ENCODE data around the gene SLC39A11. TPM values are rescaled to one million over a fixed set of nuclear protein-coding genes. Genes with fewer than 3 reads are reported as not detected.
"Not testable (repeated sequence)": the region's sequence is repeated elsewhere in the genome, so short reads cannot be mapped to it uniquely, and the experiment has no call there.

Gene SLC39A11
- total and polyA plus RNA-seq, 4 donors, result 9.3 to 49.3 (median 24.7) TPM

DNA sequence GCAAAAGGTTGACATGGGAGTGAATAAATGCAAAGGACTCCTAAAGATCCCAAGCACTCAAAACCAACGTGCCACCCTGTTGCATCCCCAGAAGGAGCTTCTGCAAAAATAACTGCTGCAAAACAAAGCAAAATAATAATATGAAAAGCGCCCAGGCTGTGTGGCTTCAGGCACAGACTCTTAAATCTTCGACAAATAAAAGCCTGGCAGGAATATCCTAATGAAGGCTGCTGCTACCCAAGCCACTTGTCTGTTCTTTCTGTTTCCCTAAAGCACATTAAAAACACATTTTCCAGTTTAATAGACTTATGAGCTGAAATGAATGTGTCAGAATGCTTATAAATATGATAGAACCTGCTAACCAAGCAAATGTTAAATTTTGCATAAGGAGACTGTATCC is 154.0 kb downstream of the SLC39A11 start:
- WGBS, 2 donors, result 84 to 86% methylated on average over 3 of the region's 3 CpGs
- Histone ChIP-seq H3K9me3 (ENCODE audit: control insufficient read depth in 4 of 4, insufficient read depth in 3 of 4, low read length in 3 of 4) (no peaks in the 10 kb centered on the region), H3K4me3 (no peak overlapping the region), H3K9ac (ENCODE audit: insufficient read depth in 1 of 2, low read length in 2 of 2) (no peak overlapping the region), H3K27ac (ENCODE audit: low read depth in 1 of 2, low read length in 1 of 2) (no peak overlapping the region), H3K4me1 (ENCODE audit: control insufficient read depth in 5 of 5, insufficient read depth in 5 of 5, low read length in 5 of 5) (no peaks in the 10 kb centered on the region), H3K27me3 (ENCODE audit: control insufficient read depth in 3 of 3, insufficient read depth in 3 of 3, low read length in 2 of 3) (no peaks in the 10 kb centered on the region), H3K36me3 (ENCODE audit: control insufficient read depth in 4 of 4, insufficient read depth in 4 of 4, low read length in 4 of 4) (no peaks in the 10 kb centered on the region)
- DNase-seq (no peak), ATAC-seq (ENCODE audit: insufficient read depth, low FRiP score) (no peak)
- TF ChIP-seq, protein P1, sequence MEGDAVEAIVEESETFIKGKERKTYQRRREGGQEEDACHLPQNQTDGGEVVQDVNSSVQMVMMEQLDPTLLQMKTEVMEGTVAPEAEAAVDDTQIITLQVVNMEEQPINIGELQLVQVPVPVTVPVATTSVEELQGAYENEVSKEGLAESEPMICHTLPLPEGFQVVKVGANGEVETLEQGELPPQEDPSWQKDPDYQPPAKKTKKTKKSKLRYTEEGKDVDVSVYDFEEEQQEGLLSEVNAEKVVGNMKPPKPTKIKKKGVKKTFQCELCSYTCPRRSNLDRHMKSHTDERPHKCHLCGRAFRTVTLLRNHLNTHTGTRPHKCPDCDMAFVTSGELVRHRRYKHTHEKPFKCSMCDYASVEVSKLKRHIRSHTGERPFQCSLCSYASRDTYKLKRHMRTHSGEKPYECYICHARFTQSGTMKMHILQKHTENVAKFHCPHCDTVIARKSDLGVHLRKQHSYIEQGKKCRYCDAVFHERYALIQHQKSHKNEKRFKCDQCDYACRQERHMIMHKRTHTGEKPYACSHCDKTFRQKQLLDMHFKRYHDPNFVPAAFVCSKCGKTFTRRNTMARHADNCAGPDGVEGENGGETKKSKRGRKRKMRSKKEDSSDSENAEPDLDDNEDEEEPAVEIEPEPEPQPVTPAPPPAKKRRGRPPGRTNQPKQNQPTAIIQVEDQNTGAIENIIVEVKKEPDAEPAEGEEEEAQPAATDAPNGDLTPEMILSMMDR (IDR thresholded peaks at IDR 0.05; ENCODE audit: control extremely low read depth, extremely low read depth), result no peak

DNA sequence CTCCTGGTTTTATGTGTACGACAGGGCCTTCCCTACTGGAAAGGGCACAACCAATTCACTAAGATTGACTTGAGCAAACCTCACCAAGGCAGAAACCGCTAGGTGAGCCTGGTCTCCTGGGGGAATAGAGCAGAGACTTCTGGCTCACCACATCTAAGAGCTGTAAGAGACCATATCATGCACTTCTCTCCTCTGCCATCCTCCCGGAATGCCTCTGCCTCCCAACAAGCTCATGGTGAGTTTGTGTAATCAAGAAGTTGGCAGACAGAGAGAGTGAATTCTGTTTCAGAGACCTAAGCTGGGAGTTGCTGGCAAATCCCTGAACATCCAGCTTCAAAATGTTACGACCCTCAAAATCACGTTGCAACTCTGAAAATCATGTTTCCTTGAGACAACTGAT is 154.8 kb downstream of the SLC39A11 start:
- Histone ChIP-seq H3K27me3 (ENCODE audit: control insufficient read depth in 3 of 3, insufficient read depth in 3 of 3, low read length in 2 of 3) (no peaks in the 10 kb centered on the region), H3K4me1 (ENCODE audit: control insufficient read depth in 5 of 5, insufficient read depth in 5 of 5, low read length in 5 of 5) (no peaks in the 10 kb centered on the region), H3K36me3 (ENCODE audit: control insufficient read depth in 4 of 4, insufficient read depth in 4 of 4, low read length in 4 of 4) (no peaks in the 10 kb centered on the region), H3K4me3 (no peak overlapping the region), H3K9me3 (ENCODE audit: control insufficient read depth in 4 of 4, insufficient read depth in 3 of 4, low read length in 3 of 4) (no peaks in the 10 kb centered on the region), H3K27ac (ENCODE audit: low read depth in 1 of 2, low read length in 1 of 2) (no peak overlapping the region), H3K9ac (ENCODE audit: insufficient read depth in 1 of 2, low read length in 2 of 2) (no peak overlapping the region)
- WGBS, 2 donors, result 82 to 83% methylated on average over 5 of the region's 5 CpGs
- ATAC-seq (ENCODE audit: insufficient read depth, low FRiP score), result no peak
- DNase-seq, result peak in 1 of 3 donors; percentile 22
- TF ChIP-seq, protein P1 (IDR thresholded peaks at IDR 0.05; ENCODE audit: control extremely low read depth, extremely low read depth), result no peak

DNA sequence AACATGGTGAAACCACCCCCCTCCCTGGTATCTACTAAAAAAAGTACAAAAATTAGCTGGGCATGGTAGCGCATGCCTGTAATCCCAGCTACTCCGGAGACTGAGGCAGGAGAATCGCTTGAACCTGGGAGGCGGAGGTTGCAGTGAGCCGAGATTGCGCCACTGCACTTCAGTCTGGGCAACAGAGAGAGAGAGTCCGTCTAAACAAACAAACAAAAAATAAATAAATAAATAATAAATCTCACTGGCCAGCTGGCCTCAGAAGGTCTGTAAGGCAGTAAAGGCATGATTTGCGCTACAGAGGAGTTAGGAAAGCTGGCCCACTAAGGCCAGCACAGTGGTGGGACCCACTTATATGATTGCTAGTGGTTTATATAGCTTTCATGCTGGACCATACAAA is 155.2 kb downstream of the SLC39A11 start:
- not testable (repeated sequence) for ATAC-seq (ENCODE audit: insufficient read depth, low FRiP score); DNase-seq; H3K27ac ChIP-seq (ENCODE audit: low read depth in 1 of 2, low read length in 1 of 2); H3K4me1 ChIP-seq (ENCODE audit: control insufficient read depth in 5 of 5, insufficient read depth in 5 of 5, low read length in 5 of 5); H3K4me3 ChIP-seq; H3K9ac ChIP-seq (ENCODE audit: insufficient read depth in 1 of 2, low read length in 2 of 2); H3K27me3 ChIP-seq (ENCODE audit: control insufficient read depth in 3 of 3, insufficient read depth in 3 of 3, low read length in 2 of 3); H3K36me3 ChIP-seq (ENCODE audit: control insufficient read depth in 4 of 4, insufficient read depth in 4 of 4, low read length in 4 of 4); H3K9me3 ChIP-seq (ENCODE audit: control insufficient read depth in 4 of 4, insufficient read depth in 3 of 4, low read length in 3 of 4)
- 91 to 95% methylated on average over 8 of the region's 8 CpGs for WGBS, 2 donors

- WGBS, 2 donors, result 97% methylated on average over 8 of the region's 8 CpGs
- H3K4me3 ChIP-seq, result no peak overlapping the region
- H3K4me1 ChIP-seq (ENCODE audit: control insufficient read depth in 5 of 5, insufficient read depth in 5 of 5, low read length in 5 of 5), result no peaks in the 10 kb centered on the region
- H3K9ac ChIP-seq (ENCODE audit: insufficient read depth in 1 of 2, low read length in 2 of 2), result no peak overlapping the region
- TF ChIP-seq, protein P1 (IDR thresholded peaks at IDR 0.05; ENCODE audit: control extremely low read depth, extremely low read depth), result no peak
- no peaks in the 10 kb centered on the region for H3K9me3 ChIP-seq (ENCODE audit: control insufficient read depth in 4 of 4, insufficient read depth in 3 of 4, low read length in 3 of 4)
- ATAC-seq (ENCODE audit: insufficient read depth, low FRiP score) (no peak), DNase-seq (no peak)
- H3K27ac ChIP-seq (ENCODE audit: low read depth in 1 of 2, low read length in 1 of 2), result no peak overlapping the region
- no peaks in the 10 kb centered on the region for H3K27me3 ChIP-seq (ENCODE audit: control insufficient read depth in 3 of 3, insufficient read depth in 3 of 3, low read length in 2 of 3)
- no peaks in the 10 kb centered on the region for H3K36me3 ChIP-seq (ENCODE audit: control insufficient read depth in 4 of 4, insufficient read depth in 4 of 4, low read length in 4 of 4)
These were observed 156.5 kb downstream of the SLC39A11 start for GRCh38 chr17:72935984-72936383.

Data from lung (tissue), 12 donors.